ENCODE data around the gene SLC11A1.

DNA sequence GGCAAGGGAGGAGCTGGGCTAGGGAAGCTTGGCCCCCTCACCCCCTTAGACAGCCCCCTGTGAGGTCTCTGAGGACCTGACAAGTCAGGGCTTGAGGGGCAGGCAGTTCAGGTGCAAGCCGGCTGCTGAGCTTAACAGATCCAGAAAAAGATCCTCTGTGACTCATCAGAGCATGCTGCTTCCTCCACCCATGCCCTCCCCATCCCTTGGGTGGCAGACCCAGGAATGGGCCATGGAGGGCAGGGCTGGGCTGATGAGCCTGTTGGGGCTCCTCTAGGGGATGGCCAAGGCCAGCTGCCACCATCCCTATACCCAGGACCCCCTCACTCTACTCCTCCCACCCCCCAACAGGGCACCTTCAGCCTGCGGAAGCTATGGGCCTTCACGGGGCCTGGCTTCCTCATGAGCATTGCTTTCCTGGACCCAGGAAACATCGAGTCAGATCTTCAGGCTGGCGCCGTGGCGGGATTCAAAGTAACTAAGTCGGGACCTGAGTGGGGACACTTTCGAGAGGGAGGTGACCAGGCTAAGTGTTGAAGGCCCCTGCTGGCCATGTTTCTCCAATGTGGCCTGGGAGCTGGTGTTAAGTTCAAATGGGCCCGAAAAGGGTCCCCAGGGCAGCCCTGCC, 1.9 kb downstream of the SLC11A1 start:
- TF ChIP-seq, protein P1, sequence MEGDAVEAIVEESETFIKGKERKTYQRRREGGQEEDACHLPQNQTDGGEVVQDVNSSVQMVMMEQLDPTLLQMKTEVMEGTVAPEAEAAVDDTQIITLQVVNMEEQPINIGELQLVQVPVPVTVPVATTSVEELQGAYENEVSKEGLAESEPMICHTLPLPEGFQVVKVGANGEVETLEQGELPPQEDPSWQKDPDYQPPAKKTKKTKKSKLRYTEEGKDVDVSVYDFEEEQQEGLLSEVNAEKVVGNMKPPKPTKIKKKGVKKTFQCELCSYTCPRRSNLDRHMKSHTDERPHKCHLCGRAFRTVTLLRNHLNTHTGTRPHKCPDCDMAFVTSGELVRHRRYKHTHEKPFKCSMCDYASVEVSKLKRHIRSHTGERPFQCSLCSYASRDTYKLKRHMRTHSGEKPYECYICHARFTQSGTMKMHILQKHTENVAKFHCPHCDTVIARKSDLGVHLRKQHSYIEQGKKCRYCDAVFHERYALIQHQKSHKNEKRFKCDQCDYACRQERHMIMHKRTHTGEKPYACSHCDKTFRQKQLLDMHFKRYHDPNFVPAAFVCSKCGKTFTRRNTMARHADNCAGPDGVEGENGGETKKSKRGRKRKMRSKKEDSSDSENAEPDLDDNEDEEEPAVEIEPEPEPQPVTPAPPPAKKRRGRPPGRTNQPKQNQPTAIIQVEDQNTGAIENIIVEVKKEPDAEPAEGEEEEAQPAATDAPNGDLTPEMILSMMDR (IDR thresholded peaks at IDR 0.05), result no peak
- TF ChIP-seq POLR2A (IDR thresholded peaks at IDR 0.05), result no peak

Measured in heart left ventricle (tissue), 13 donors.